ENCODE measurements around the gene EEFSEC.

EEFSEC gene

DNA sequence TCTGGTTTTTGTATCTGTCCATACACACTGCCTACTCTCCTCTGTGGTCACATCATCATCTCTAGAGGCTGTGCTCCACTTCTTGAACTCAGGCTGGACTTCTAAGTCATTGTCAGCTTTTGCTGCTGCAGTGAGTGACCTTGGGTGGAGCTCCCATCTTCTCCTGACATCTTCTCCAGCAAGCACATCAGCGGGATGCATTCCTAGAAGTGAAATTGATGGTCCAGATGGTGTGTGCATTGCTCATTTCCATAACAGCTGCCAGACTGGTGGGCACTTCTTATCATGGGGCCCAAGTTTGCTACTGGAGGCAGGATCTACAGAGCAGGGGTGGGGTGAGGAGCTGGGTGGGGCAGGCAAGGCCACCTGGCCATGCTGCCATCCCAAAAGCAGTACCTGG lies 203.5 kb downstream of the EEFSEC start:
- DNase-seq: no peak

- no peak for DNase-seq
Observed at GRCh38 chr3:128357538-128357937, 204.3 kb downstream of the EEFSEC start.

- no peak for DNase-seq
Observed at GRCh38 chr3:128358156-128358895, 205.0 kb downstream of the EEFSEC start.

- DNase-seq: no peak
Observed at GRCh38 chr3:128359060-128359664, 205.9 kb downstream of the EEFSEC start.

GRCh38 chr3:128359846-128360642 lies 206.8 kb downstream of the EEFSEC start:
- DNase-seq: no peak

- no peak for DNase-seq
Observed at GRCh38 chr3:128360705-128361271, 207.5 kb downstream of the EEFSEC start.

GRCh38 chr3:128362026-128362965 lies 209.0 kb downstream of the EEFSEC start:
- DNase-seq: no peak

- DNase-seq: no peak
Observed at GRCh38 chr3:128364291-128364690, 211.0 kb downstream of the EEFSEC start.

- no peak for DNase-seq
Observed at GRCh38 chr3:128364808-128365360, 211.6 kb downstream of the EEFSEC start.

DNA sequence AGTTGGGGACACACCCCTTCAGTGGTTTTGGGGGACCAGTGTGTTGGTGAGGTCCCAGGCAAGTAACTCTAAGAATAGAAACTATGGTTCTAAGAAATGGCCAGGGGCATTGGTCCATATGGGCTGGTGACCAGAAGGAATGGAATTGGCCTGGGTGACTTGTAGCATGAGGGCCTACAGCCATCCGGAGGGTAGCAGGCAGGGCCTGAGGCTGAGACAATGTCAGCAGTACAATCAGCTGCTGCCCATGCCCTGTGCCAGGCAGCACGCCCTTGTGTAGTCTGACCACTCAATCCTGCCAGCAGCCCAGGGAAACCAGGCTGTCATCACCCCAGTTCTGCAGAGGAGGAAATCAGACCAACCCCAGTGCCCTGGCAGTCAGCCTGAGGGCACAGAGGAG lies 212.9 kb downstream of the EEFSEC start:
- no peak for DNase-seq

GRCh38 chr3:128366652-128367051 lies 213.4 kb downstream of the EEFSEC start:
- no peak for DNase-seq

DNA sequence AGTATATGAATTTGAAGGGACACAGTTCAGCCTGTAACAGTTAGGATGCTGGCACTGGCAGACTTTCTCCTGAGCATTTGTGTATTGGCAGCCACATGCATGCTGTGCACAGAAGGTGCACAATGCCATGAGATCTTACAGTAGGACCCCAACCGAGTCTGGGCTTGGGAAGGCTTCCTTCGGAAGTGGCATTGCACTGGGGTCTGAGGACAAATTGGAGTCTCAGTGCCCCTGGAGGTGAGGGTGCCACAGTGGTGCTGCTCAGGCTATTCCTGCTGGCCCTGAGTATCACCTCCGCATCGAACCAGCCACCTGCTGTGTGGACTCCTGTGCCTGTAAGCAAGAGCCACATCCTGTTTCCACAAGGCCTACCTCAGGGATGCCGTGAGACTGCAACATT lies 213.9 kb downstream of the EEFSEC start:
- no peak for DNase-seq

- DNase-seq: no peak
Observed at GRCh38 chr3:128367761-128368160, 214.5 kb downstream of the EEFSEC start.

DNA sequence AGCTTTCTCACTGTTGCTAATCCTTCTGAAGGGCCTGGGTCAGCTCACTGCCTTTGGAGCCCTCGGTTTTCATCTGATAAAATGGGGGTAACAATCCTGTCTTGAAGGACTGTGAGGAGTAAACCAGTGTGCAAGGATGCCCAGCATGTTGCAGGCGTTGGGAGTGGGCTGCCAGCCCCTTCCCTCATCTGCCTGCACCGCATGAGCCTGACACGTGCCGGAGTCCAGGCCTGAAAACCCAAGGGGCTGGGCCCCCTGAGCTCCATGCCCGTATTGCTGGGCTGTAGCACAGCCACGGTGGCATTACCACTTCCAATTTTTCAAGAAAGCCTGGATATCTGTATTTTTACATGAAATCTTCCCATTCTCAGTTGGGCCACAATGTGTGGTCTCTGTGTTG lies 215.3 kb downstream of the EEFSEC start:
- DNase-seq: no peak

- DNase-seq: no peak
Observed at GRCh38 chr3:128369121-128369703, 215.9 kb downstream of the EEFSEC start.

DNA sequence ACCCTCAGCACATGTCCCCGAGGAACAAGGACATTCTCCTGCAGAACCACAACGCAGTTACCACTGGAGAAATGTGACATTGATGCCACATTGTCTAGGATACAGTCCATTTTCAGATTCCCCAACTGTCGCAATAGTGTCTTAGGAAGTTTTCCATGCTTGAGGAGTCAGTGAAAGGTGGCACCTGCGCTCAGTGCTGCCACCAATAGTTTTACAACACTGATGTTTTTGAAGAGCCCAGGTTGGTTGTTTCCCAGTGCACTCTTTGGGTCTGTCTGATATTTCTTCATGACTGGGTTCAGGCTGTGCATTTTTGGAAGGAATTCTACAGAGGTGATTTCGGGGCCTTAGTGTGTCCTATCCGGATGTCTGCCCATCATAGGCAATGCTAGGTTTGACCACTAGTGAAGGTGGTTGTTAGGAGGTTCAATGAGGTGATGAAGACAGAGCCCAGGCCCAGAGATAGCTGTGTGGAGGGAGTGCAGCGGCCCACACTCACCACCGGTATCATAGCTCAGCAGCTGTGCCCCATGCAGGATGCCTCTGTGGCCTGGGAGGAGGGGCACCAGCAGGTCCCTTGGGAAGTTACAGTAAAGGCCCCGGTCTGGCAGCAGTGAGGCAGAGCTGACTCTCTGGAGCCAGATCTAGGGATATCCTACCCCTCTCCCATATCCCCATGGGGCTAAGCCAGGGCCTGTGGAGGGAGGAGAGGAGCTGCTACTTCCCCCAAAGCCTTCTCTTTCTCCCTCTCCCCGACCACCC lies 216.8 kb downstream of the EEFSEC start:
- DNase-seq: no peak

- no peak for DNase-seq
Observed at GRCh38 chr3:128372281-128372680, 219.0 kb downstream of the EEFSEC start.

DNA sequence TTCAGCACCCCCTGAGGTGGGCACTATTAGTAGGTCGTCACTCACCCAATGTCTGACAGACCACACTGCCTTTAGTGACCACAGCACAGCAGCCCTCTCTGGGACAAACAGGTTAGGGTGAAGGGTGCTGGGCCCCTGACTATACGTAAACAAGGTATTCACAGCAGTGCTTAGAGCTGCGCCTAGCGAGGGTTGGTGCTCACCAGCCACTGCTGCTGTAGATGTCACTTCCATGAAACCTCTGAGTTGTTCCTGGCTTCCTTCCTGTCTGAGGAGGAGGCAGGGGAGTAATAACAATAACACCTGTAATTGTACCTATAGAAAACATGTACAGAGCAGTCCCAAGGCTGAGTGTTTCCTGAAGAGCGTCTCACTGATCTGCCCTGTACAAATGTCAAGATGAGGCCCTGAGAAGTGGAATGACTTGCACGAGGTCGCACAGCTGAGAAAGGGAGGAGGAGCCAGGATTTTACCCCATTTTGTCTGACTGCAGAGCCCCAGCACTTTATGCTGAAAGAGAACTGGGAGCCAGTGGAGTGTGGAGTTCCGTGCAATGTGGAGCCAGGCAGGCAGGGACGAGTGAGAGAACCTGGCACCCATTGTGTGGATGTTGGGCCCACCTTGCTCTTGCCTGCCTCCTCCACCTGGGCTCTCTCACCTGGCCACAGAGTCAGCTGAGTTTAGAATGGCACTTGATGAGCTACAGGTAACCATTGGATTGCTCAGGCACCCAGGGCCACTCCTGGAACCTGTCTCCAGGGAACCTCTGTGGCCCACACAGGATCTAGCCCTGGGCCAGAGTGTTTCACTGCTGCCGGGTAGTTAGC lies 219.6 kb downstream of the EEFSEC start:
- no peak for DNase-seq

- DNase-seq: no peak
Observed at GRCh38 chr3:128374746-128375445, 221.6 kb downstream of the EEFSEC start.

Measured in suppressor macrophage treated with lipopolysaccharide for 4 hours (primary cell).